ENCODE results near the gene PLBD1. TPM values are rescaled to one million over a fixed set of nuclear protein-coding genes. Genes with fewer than 3 reads are reported as not detected.

The PLBD1 gene
- total RNA-seq, 1 experiment from 2014 or later, result 0.30 TPM

GRCh38 chr12:14561677-14562238 is 5.9 kb downstream of the PLBD1 start:
- no peaks in the 10 kb centered on the region for H3K27me3 ChIP-seq (ENCODE audit: insufficient read depth, low read length)
- H3K9me3 ChIP-seq (ENCODE audit: control insufficient read depth in 1 of 2, insufficient read depth in 1 of 2, low read depth in 1 of 2, low read length in 2 of 2), result no peaks in the 10 kb centered on the region
- no peak for ATAC-seq
- no peak for TF ChIP-seq MAX (IDR thresholded peaks at IDR 0.05)
- TF ChIP-seq YY1 (IDR thresholded peaks at IDR 0.05; ENCODE audit: extremely low read depth, insufficient replicate concordance, low read depth, low read length), result no peak
- no peak for TF ChIP-seq ZBTB33 (IDR thresholded peaks at IDR 0.05; ENCODE audit: extremely low read depth, insufficient replicate concordance, low read length)
- TF ChIP-seq SP1 (IDR thresholded peaks at IDR 0.05; ENCODE audit: low read depth), result no peak
- TF ChIP-seq JUND (IDR thresholded peaks at IDR 0.05), result no peak
- TF ChIP-seq SRF (IDR thresholded peaks at IDR 0.05; ENCODE audit: low read depth), result no peak
- no peak for TF ChIP-seq FOSL1 (IDR thresholded peaks at IDR 0.05; ENCODE audit: low read depth)
- no peak for TF ChIP-seq ATF3 (IDR thresholded peaks at IDR 0.05)
- ChIA-PET POLR2A (no interaction called here), RAD21 (ENCODE audit: low non-redundant PET in 1 of 2, low total read pairs in 2 of 2, uncharacterized antibody in 2 of 2, unreplicated experiment in 2 of 2) (no interaction called here), CTCF (no interaction called here)
- H4K20me1 ChIP-seq (ENCODE audit: insufficient read depth), result no peaks in the 10 kb centered on the region
- intact Hi-C loops (cut with micrococcal nuclease), result no loop called here
- H3K9me2 ChIP-seq (ENCODE audit: insufficient read depth), result no peaks in the 10 kb centered on the region
- no peaks in the 10 kb centered on the region for H3K4me1 ChIP-seq (ENCODE audit: control insufficient read depth in 1 of 2, insufficient read depth in 2 of 2, low read length in 2 of 2)
- H3K4me3 ChIP-seq (replicated peaks in 1 of 2; ENCODE audit: low read depth in 1 of 2, low read length in 2 of 2), result no peak overlapping the region
- no peak overlapping the region for H3K4me2 ChIP-seq (ENCODE audit: low read length)
- H2AFZ ChIP-seq (ENCODE audit: low read depth, low read length, poor library complexity, severe bottlenecking), result no peak overlapping the region
- H3K36me3 ChIP-seq (ENCODE audit: control insufficient read depth in 1 of 2, insufficient read depth in 2 of 2, low read length in 2 of 2), result no peaks in the 10 kb centered on the region
- H3K9ac ChIP-seq (ENCODE audit: low read length), result no peak overlapping the region
- DNase-seq (ENCODE audit: low read depth, low spot score), result no peak
- no peak overlapping the region for H3K27ac ChIP-seq (ENCODE audit: low read depth, low read length)
- no peaks in the 10 kb centered on the region for H3K79me2 ChIP-seq (ENCODE audit: insufficient read depth, low read length)
- BruUV-seq (replicated peaks), result no TSS peak
